ENCODE data around the gene MAJIN.
A peak's percentile ranks its signal among the peaks of the same experiment; 100 is the strongest.
"Not testable (repeated sequence)": the region's sequence is repeated elsewhere in the genome, so short reads cannot be mapped to it uniquely, and the experiment has no call there.

MAJIN gene

GRCh38 chr11:64989416-64989815, 17.5 kb upstream of the MAJIN start:
- DNase-seq, result no peak

- no peak for DNase-seq
Observed at GRCh38 chr11:64987998-64988854, 16.3 kb upstream of the MAJIN start.

GRCh38 chr11:64983339-64983738, 11.4 kb upstream of the MAJIN start:
- DNase-seq, result not testable (repeated sequence)

GRCh38 chr11:64976651-64977050, 4.7 kb upstream of the MAJIN start:
- no peak for DNase-seq

GRCh38 chr11:64974124-64974523, 2.2 kb upstream of the MAJIN start:
- no peak for DNase-seq

GRCh38 chr11:64970731-64971151, 1.2 kb downstream of the MAJIN start:
- peak; percentile 1 to 30 for DNase-seq

- no peak for DNase-seq
Observed at GRCh38 chr11:64969209-64969608, 2.7 kb downstream of the MAJIN start.

GRCh38 chr11:64967375-64967774, 4.5 kb downstream of the MAJIN start:
- no peak for DNase-seq

- no peak for DNase-seq
Observed at GRCh38 chr11:64963072-64963631, 8.8 kb downstream of the MAJIN start.

GRCh38 chr11:64960719-64961118, 11.2 kb downstream of the MAJIN start:
- DNase-seq, result no peak

GRCh38 chr11:64959498-64959897, 12.4 kb downstream of the MAJIN start:
- no peak for DNase-seq

GRCh38 chr11:64954201-64954600, 17.7 kb downstream of the MAJIN start:
- DNase-seq, result no peak

- DNase-seq, result no peak
Observed at GRCh38 chr11:64951529-64951928, 20.4 kb downstream of the MAJIN start.

- no peak for DNase-seq
Observed at GRCh38 chr11:64947208-64947814, 24.6 kb downstream of the MAJIN start.

- no peak for DNase-seq
Observed at GRCh38 chr11:64936539-64936938, 35.4 kb downstream of the MAJIN start.

GRCh38 chr11:64935359-64936081, 36.4 kb downstream of the MAJIN start, which contains the start of gene GPHA2:
GPHA2 (minus strand) TSS chr11:64935893; CDS start chr11:64935460, 433 bp downstream.
- DNase-seq, result no peak

GRCh38 chr11:64934682-64935358, 37.1 kb downstream of the MAJIN start:
- no peak for DNase-seq

GRCh38 chr11:64933935-64934681, 37.8 kb downstream of the MAJIN start:
- DNase-seq, result no peak

- no peak for DNase-seq
Observed at GRCh38 chr11:64933213-64933934, 38.5 kb downstream of the MAJIN start.

GRCh38 chr11:64932324-64932723, 39.6 kb downstream of the MAJIN start:
- DNase-seq, result no peak

- no peak for DNase-seq
Observed at GRCh38 chr11:64931290-64931689, 40.6 kb downstream of the MAJIN start.
